ENCODE results near the gene FRMD4A.

The FRMD4A gene

GRCh38 chr10:14366760-14367159 is 36.0 kb upstream of the FRMD4A start:
- Histone ChIP-seq H2AFZ (ENCODE audit: low read length) (no peak overlapping the region), H4K20me1 (ENCODE audit: insufficient read depth, low read length) (no peaks in the 10 kb centered on the region), H3K9me3 (replicated peaks; ENCODE audit: insufficient read depth, low read length) (no peaks in the 10 kb centered on the region), H3K79me2 (ENCODE audit: low read length) (no peaks in the 10 kb centered on the region), H3F3A (ENCODE audit: insufficient read depth, low read length) (no peaks in the 10 kb centered on the region), H3K4me3 (ENCODE audit: low read length) (no peak overlapping the region), H3K27ac (ENCODE audit: low read length) (no peak overlapping the region), H3K27me3 (replicated peaks; ENCODE audit: insufficient read depth, low read length) (no peaks in the 10 kb centered on the region), H3K9ac (ENCODE audit: low read length) (no peak overlapping the region), H3K9me2 (replicated peaks; ENCODE audit: insufficient read depth, low read length) (no peaks in the 10 kb centered on the region), H3K4me2 (ENCODE audit: low read depth, low read length) (no peak overlapping the region), H3K36me3 (replicated peaks; ENCODE audit: insufficient read depth, low read length) (no peaks in the 10 kb centered on the region), H3K4me1 (ENCODE audit: low read length) (no peaks in the 10 kb centered on the region)
- TF ChIP-seq EZH2 (optimal IDR thresholded peaks at IDR 0.05; ENCODE audit: low read depth, low read length) (no peak), EZH2phosphoT487 (IDR thresholded peaks at IDR 0.05; ENCODE audit: low read length) (no peak), CTCF (IDR thresholded peaks at IDR 0.05; ENCODE audit: low read length) (no peak)
- DNase-seq, result no peak

GRCh38 chr10:14365266-14365665 is 34.5 kb upstream of the FRMD4A start:
- H3K4me1 ChIP-seq (ENCODE audit: low read length), result no peaks in the 10 kb centered on the region
- H2AFZ ChIP-seq (ENCODE audit: low read length), result no peak overlapping the region
- no peak overlapping the region for H3K4me3 ChIP-seq (ENCODE audit: low read length)
- no peaks in the 10 kb centered on the region for H4K20me1 ChIP-seq (ENCODE audit: insufficient read depth, low read length)
- H3K9me3 ChIP-seq (replicated peaks; ENCODE audit: insufficient read depth, low read length), result no peaks in the 10 kb centered on the region
- no peaks in the 10 kb centered on the region for H3K9me2 ChIP-seq (replicated peaks; ENCODE audit: insufficient read depth, low read length)
- no peak overlapping the region for H3K4me2 ChIP-seq (ENCODE audit: low read depth, low read length)
- TF ChIP-seq EZH2 (optimal IDR thresholded peaks at IDR 0.05; ENCODE audit: low read depth, low read length) (no peak), EZH2phosphoT487 (IDR thresholded peaks at IDR 0.05; ENCODE audit: low read length) (no peak), CTCF (IDR thresholded peaks at IDR 0.05; ENCODE audit: low read length) (no peak)
- no peak overlapping the region for H3K9ac ChIP-seq (ENCODE audit: low read length)
- no peak overlapping the region for H3K27ac ChIP-seq (ENCODE audit: low read length)
- no peaks in the 10 kb centered on the region for H3K36me3 ChIP-seq (replicated peaks; ENCODE audit: insufficient read depth, low read length)
- H3K27me3 ChIP-seq (replicated peaks; ENCODE audit: insufficient read depth, low read length), result no peaks in the 10 kb centered on the region
- H3K79me2 ChIP-seq (ENCODE audit: low read length), result no peaks in the 10 kb centered on the region
- no peak for DNase-seq
- H3F3A ChIP-seq (ENCODE audit: insufficient read depth, low read length), result no peaks in the 10 kb centered on the region

GRCh38 chr10:14362104-14362503 is 31.4 kb upstream of the FRMD4A start:
- Histone ChIP-seq H3K4me3 (ENCODE audit: low read length) (no peak overlapping the region), H3K27me3 (replicated peaks; ENCODE audit: insufficient read depth, low read length) (no peaks in the 10 kb centered on the region), H3K27ac (ENCODE audit: low read length) (no peak overlapping the region), H3K9me3 (replicated peaks; ENCODE audit: insufficient read depth, low read length) (no peaks in the 10 kb centered on the region), H3K9ac (ENCODE audit: low read length) (no peak overlapping the region), H2AFZ (ENCODE audit: low read length) (no peak overlapping the region), H4K20me1 (ENCODE audit: insufficient read depth, low read length) (no peaks in the 10 kb centered on the region), H3K9me2 (replicated peaks; ENCODE audit: insufficient read depth, low read length) (no peaks in the 10 kb centered on the region), H3K4me1 (ENCODE audit: low read length) (no peaks in the 10 kb centered on the region), H3K36me3 (replicated peaks; ENCODE audit: insufficient read depth, low read length) (no peaks in the 10 kb centered on the region), H3K79me2 (ENCODE audit: low read length) (no peaks in the 10 kb centered on the region), H3F3A (ENCODE audit: insufficient read depth, low read length) (no peaks in the 10 kb centered on the region), H3K4me2 (ENCODE audit: low read depth, low read length) (no peak overlapping the region)
- no peak for TF ChIP-seq CTCF (IDR thresholded peaks at IDR 0.05; ENCODE audit: low read length)
- no peak for TF ChIP-seq EZH2 (optimal IDR thresholded peaks at IDR 0.05; ENCODE audit: low read depth, low read length)
- TF ChIP-seq EZH2phosphoT487 (IDR thresholded peaks at IDR 0.05; ENCODE audit: low read length), result no peak
- DNase-seq, result no peak

Data from MM.1S (cell line).